ENCODE results near the gene PTPRE. TPM values are rescaled to one million over a fixed set of nuclear protein-coding genes. Genes with fewer than 3 reads are reported as not detected.

Gene PTPRE
- polyA plus RNA-seq, 1 of the 3 experiments (the other 2 are of a cell fraction) = 11.8 TPM

- CTCF ChIA-PET = interaction anchor here (5.2 to 13.6 kb wide), 3 partner anchors 68 to 166 kb away, joined by 64 to 389 read pairs (median 124); no protein-coding TSS in a partner anchor
These were observed 3.1 kb upstream of the PTPRE start for GRCh38 chr10:127903789-127904188.

GRCh38 chr10:127904311-127905000 is 2.4 kb upstream of the PTPRE start:
- Histone ChIP-seq H3K4me3 (ENCODE audit: low read depth in 2 of 2, low read length in 1 of 2) (no peak overlapping the region), H3K27ac (ENCODE audit: low read depth in 2 of 2, low read length in 1 of 2) (no peak overlapping the region), H3K4me2 (no peak overlapping the region), H3K36me3 (replicated peaks in 1 of 2; ENCODE audit: control insufficient read depth in 1 of 2, insufficient read depth in 2 of 2, low read length in 1 of 2) (no peaks in the 10 kb centered on the region), H3K9ac (no peak overlapping the region), H3K9me3 (no peaks in the 10 kb centered on the region), H2AFZ (ENCODE audit: low read depth) (no peak overlapping the region), H3K27me3 (ENCODE audit: insufficient read depth) (no peaks in the 10 kb centered on the region), H3F3A (replicated peaks; ENCODE audit: insufficient read depth) (no peaks in the 10 kb centered on the region), H3K4me1 (ENCODE audit: control insufficient read depth in 1 of 2, insufficient read depth in 2 of 2, low read depth in 1 of 2, low read length in 1 of 2) (peaks cover 0 to 12% of the 10 kb centered on the region in 2 experiments; a peak in 1 of 4 replicates), H3K79me2 (ENCODE audit: insufficient read depth) (no peaks in the 10 kb centered on the region), H4K20me1 (ENCODE audit: insufficient read depth) (no peaks in the 10 kb centered on the region), H3K9me2 (no peaks in the 10 kb centered on the region)
- WGBS (ENCODE audit: low lambda C conversion rate) = 52% methylated on average over 5 of the region's 5 CpGs
- ChIA-PET POLR2A (interaction anchor here (0.7 kb wide), 1 partner anchor 91 kb away, joined by 5 read pairs; no protein-coding TSS in a partner anchor), CTCF (interaction anchor here (1.4 to 13.6 kb wide), 6 partner anchors 17 to 174 kb away, joined by 5 to 389 read pairs (median 68); no protein-coding TSS in a partner anchor)
- TF ChIP-seq JUND (IDR thresholded peaks at IDR 0.05) = no peak
- no peak for TF ChIP-seq SIN3A (IDR thresholded peaks at IDR 0.05; ENCODE audit: borderline replicate concordance, low read depth, low read length)
- TF ChIP-seq USF2 (IDR thresholded peaks at IDR 0.05; ENCODE audit: borderline replicate concordance, low read depth, low read length) = no peak
- no peak for TF ChIP-seq RFX5 (IDR thresholded peaks at IDR 0.05; ENCODE audit: low read length)
- TF ChIP-seq CHD2 (IDR thresholded peaks at IDR 0.05; ENCODE audit: low read length, partially characterized antibody) = no peak
- TF ChIP-seq RCOR1 (IDR thresholded peaks at IDR 0.05; ENCODE audit: low read length) = no peak
- TF ChIP-seq MEF2A (IDR thresholded peaks at IDR 0.05; ENCODE audit: borderline replicate concordance, low read depth) = no peak
- DNase-seq = no peak

More at GRCh38 chr10:127903789-127904188, 3.1 kb upstream of the PTPRE start:
- POLR2A ChIA-PET = interaction anchor here (0.7 kb wide), 1 partner anchor 92 kb away, joined by 5 read pairs; no protein-coding TSS in a partner anchor
- TF ChIP-seq ELF1 (IDR thresholded peaks at IDR 0.05) = no peak
- no peak for TF ChIP-seq SMC3 (IDR thresholded peaks at IDR 0.05; ENCODE audit: low read depth, low read length)
- TF ChIP-seq TEAD4 (IDR thresholded peaks at IDR 0.05; ENCODE audit: borderline replicate concordance, insufficient read depth) = no peak
- TF ChIP-seq JUND (IDR thresholded peaks at IDR 0.05) = no peak
- TF ChIP-seq MAX (IDR thresholded peaks at IDR 0.05; ENCODE audit: low read depth) = no peak
- TF ChIP-seq GABPA (IDR thresholded peaks at IDR 0.05; ENCODE audit: low read depth) = no peak
- no peak for TF ChIP-seq USF2 (IDR thresholded peaks at IDR 0.05; ENCODE audit: borderline replicate concordance, low read depth, low read length)
- TF ChIP-seq RAD21 (IDR thresholded peaks at IDR 0.05; ENCODE audit: low read length) = no peak
- no peak for TF ChIP-seq FOSL2 (IDR thresholded peaks at IDR 0.05; ENCODE audit: borderline replicate concordance, low read depth)
- no peak for TF ChIP-seq FOXM1 (IDR thresholded peaks at IDR 0.05; ENCODE audit: low read depth)
- no peak for TF ChIP-seq TCF12 (IDR thresholded peaks at IDR 0.05)
- TF ChIP-seq TAF1 (IDR thresholded peaks at IDR 0.05; ENCODE audit: borderline replicate concordance, low read depth, low read length) = no peak
- no peak for TF ChIP-seq SIN3A (IDR thresholded peaks at IDR 0.05; ENCODE audit: borderline replicate concordance, low read depth, low read length)
- DNase-seq = no peak
- Histone ChIP-seq H3K79me2 (ENCODE audit: insufficient read depth) (no peaks in the 10 kb centered on the region), H3K9me3 (no peaks in the 10 kb centered on the region), H3K9ac (no peak overlapping the region), H3K27ac (ENCODE audit: low read depth in 2 of 2, low read length in 1 of 2) (no peak overlapping the region), H2AFZ (ENCODE audit: low read depth) (no peak overlapping the region), H3K4me1 (ENCODE audit: control insufficient read depth in 1 of 2, insufficient read depth in 2 of 2, low read depth in 1 of 2, low read length in 1 of 2) (peaks cover 0 to 12% of the 10 kb centered on the region in 2 experiments; a peak in 1 of 4 replicates), H3K4me2 (no peak overlapping the region), H3F3A (replicated peaks; ENCODE audit: insufficient read depth) (no peaks in the 10 kb centered on the region), H3K27me3 (ENCODE audit: insufficient read depth) (no peaks in the 10 kb centered on the region), H3K4me3 (ENCODE audit: low read depth in 2 of 2, low read length in 1 of 2) (no peak overlapping the region), H3K9me2 (no peaks in the 10 kb centered on the region), H4K20me1 (ENCODE audit: insufficient read depth) (no peaks in the 10 kb centered on the region), H3K36me3 (replicated peaks in 1 of 2; ENCODE audit: control insufficient read depth in 1 of 2, insufficient read depth in 2 of 2, low read length in 1 of 2) (no peaks in the 10 kb centered on the region)
- 75% methylated on average over 5 of the region's 5 CpGs for WGBS (ENCODE audit: low lambda C conversion rate)
